Esophagus muscularis mucosa (tissue), 4 donors: ENCODE results near the gene NEB. TPM values are rescaled to one million over a fixed set of nuclear protein-coding genes. Genes with fewer than 3 reads are reported as not detected.

Experiments used
- DNase-seq: peaks from one replicate; pipeline ENCODE4 v3.0.0-alpha.2; 2017; ENCODE audit errors: extremely low spot score
- H3K27ac ChIP-seq, 4 donors: fragments of 200-600 bp; sonication (generic); replicated peaks in 1 of 4; 1 replicate in 3 of 4; 2 replicates in 1 of 4; pipeline ENCODE4 v1.5.1; 2016 to 2019; ENCODE audit warnings: mild to moderate bottlenecking in 1 of 4
- H3K27me3 ChIP-seq, 4 donors: fragments of 200-600 bp; sonication (generic); one replicate each; pipeline versions ENCODE4 v1.5.1 to v1.6.0; 2016 to 2019
- H3K36me3 ChIP-seq, 4 donors: fragments of 200-600 bp; sonication (generic); one replicate each; pipeline ENCODE4 v1.5.1; 2016 to 2019
- H3K4me1 ChIP-seq, 4 donors: fragments of 200-600 bp; sonication (generic); one replicate each; pipeline ENCODE4 v1.5.1; 2016 to 2019
- H3K4me3 ChIP-seq, 4 donors: fragments of 200-600 bp; sonication (generic); 1 replicate in 2 of 4; 2 replicates in 2 of 4; pipeline ENCODE4 v1.5.1; 2016 to 2019; ENCODE audit warnings: mild to moderate bottlenecking in 4 of 4, moderate library complexity in 1 of 4
- H3K9me3 ChIP-seq, 4 donors: fragments of 200-600 bp; sonication (generic); 1 replicate in 3 of 4; 2 replicates in 1 of 4; pipeline ENCODE4 v1.5.1; 2016 to 2019
- EP300 ChIP-seq: sonication (generic); formaldehyde crosslinking; IDR thresholded peaks from one replicate; pipeline ENCODE4 v1.6.1; 2017; ENCODE audit warnings: antibody characterized with exemption
- POLR2A ChIP-seq: fragments of 450-650 bp; IDR thresholded peaks from one replicate; pipeline ENCODE4 v1.6.1; 2017; ENCODE audit warnings: antibody characterized with exemption, moderate library complexity, mild to moderate bottlenecking, low read depth
- POLR2AphosphoS5 ChIP-seq, 2 donors: sonication (generic); formaldehyde crosslinking; IDR thresholded peaks; one replicate each; pipeline ENCODE4 v1.6.1; 2017; ENCODE audit warnings: antibody characterized with exemption in 2 of 2
- WGBS: methylation state at CpG from one replicate; pipeline ENCODE4 v1.1.5; 2018; 5-methylcytosine and 5-hydroxymethylcytosine counted together
- intact Hi-C: fragments of 100-400 bp; cut with DNase I; formaldehyde crosslinking; loops from one replicate; pipeline ENCODE4 v1.15.1; 2023
- total RNA-seq, 4 donors: library from RNA; depleted of rRNA; stranded (reverse); fragments of >200 nt; gene quantifications; one replicate each; pipeline versions ENCODE4 v1.1.0 to v1.2.1, GENCODE V29; 2016
- TF ChIP-seq, protein P1 (sequence below), 3 experiments: fragments of 200-600 bp in 2 of 3; fragments of 450-650 bp in 1 of 3; sonication (generic) in 2 of 3; IDR thresholded peaks; one replicate each; pipeline ENCODE4 v1.5.1; 2017 to 2019; ENCODE audit warnings: antibody characterized with exemption in 3 of 3, mild to moderate bottlenecking in 2 of 3, moderate library complexity in 1 of 3

NEB gene
- total RNA-seq, 4 donors from 2014 or later: 0.23 to 0.84 (median 0.54) TPM

DNA sequence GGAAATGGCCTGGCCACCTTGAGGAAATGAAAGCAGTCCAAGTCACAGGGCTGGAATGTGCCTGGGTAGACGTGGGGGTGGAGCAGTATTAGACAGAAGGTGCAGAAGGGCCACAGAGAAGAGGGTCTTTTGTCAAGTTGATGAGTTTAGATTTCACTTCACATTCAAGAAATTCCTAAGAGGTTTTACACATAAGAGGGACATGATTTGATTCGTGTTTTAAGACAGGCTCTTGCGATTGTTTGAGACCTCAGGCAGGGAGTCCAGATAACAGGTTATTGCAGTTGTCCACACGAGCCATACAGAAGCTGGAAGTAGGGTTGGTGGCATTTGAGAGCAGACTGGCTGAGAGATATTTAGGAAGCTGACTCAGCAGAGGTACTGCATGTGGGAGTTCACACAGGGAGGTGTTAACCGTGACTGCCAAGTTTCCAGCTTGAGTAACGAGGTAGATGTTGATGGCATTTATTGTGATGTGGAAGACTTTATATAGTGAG, 64.6 kb downstream of the NEB start:
- H3K36me3 ChIP-seq: no peaks in the 10 kb centered on the region
- TF ChIP-seq EP300 (no peak), POLR2A (no peak), POLR2AphosphoS5 (IDR thresholded peaks at IDR 0.05) (no peak)
- TF ChIP-seq, protein P1, sequence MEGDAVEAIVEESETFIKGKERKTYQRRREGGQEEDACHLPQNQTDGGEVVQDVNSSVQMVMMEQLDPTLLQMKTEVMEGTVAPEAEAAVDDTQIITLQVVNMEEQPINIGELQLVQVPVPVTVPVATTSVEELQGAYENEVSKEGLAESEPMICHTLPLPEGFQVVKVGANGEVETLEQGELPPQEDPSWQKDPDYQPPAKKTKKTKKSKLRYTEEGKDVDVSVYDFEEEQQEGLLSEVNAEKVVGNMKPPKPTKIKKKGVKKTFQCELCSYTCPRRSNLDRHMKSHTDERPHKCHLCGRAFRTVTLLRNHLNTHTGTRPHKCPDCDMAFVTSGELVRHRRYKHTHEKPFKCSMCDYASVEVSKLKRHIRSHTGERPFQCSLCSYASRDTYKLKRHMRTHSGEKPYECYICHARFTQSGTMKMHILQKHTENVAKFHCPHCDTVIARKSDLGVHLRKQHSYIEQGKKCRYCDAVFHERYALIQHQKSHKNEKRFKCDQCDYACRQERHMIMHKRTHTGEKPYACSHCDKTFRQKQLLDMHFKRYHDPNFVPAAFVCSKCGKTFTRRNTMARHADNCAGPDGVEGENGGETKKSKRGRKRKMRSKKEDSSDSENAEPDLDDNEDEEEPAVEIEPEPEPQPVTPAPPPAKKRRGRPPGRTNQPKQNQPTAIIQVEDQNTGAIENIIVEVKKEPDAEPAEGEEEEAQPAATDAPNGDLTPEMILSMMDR (IDR thresholded peaks at IDR 0.05): no peak
- no peak overlapping the region for H3K27ac ChIP-seq
- peaks cover 0 to 11% (median 2%) of the 10 kb centered on the region in 4 donors for H3K4me1 ChIP-seq
- intact Hi-C loops: no loop called here
- no peak for DNase-seq
- no peaks in the 10 kb centered on the region for H3K9me3 ChIP-seq
- no peak overlapping the region for H3K4me3 ChIP-seq
- no peaks in the 10 kb centered on the region for H3K27me3 ChIP-seq
- 61% methylated on average over 6 of the region's 6 CpGs for WGBS

DNA sequence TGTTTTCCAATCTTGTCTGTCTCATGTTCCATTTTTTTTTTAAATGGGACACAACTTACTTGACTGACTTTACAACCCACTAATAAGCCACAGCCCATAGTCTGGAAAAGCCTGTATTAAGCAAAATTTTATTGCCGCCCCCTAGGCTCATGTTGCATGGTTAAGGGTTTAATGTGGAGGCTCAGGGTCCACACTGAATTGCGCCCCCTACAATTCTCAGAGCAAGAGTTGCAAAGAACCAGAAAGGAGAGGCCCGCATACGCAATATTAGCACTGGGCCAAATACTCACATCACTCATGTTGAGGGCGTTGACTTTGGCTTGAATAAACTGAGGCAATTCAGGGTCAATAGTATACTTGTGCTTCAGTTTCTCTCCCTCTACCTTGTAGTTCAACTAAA, 65.5 kb downstream of the NEB start:
- TF ChIP-seq EP300 (no peak), POLR2AphosphoS5 (IDR thresholded peaks at IDR 0.05) (no peak), POLR2A (no peak)
- TF ChIP-seq, protein P1 (IDR thresholded peaks at IDR 0.05): no peak
- 90% methylated on average over 5 of the region's 5 CpGs for WGBS
- H3K4me1 ChIP-seq: peaks cover 0 to 11% (median 2%) of the 10 kb centered on the region in 4 donors
- no peaks in the 10 kb centered on the region for H3K36me3 ChIP-seq
- no peaks in the 10 kb centered on the region for H3K9me3 ChIP-seq
- no peak overlapping the region for H3K27ac ChIP-seq
- H3K27me3 ChIP-seq: no peaks in the 10 kb centered on the region
- intact Hi-C loops: no loop called here
- H3K4me3 ChIP-seq: no peak overlapping the region
- DNase-seq: no peak

DNA sequence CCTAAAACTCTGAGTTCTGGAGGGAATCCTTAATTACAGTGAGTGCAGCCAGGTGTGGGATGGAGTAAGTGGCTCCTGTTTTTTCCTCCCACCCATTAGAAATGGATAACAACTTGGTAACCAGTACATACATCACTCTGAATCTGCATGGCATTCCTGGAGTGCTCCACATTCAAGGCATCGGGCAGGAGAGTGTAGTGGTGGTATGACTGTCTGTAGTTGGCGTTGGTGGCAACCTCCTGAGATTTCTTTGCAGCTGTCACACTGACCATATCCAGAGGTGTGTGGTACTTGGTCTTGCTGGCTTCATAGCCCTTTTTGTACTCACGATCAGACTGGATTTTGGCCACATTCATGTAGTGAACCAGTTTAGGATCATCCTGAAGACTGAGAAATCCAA, 68.3 kb downstream of the NEB start:
- intact Hi-C loops: no loop called here
- H3K36me3 ChIP-seq: no peaks in the 10 kb centered on the region
- WGBS: 83% methylated on average over 3 of the region's 3 CpGs
- H3K4me3 ChIP-seq: no peak overlapping the region
- no peak for DNase-seq
- no peaks in the 10 kb centered on the region for H3K27me3 ChIP-seq
- no peaks in the 10 kb centered on the region for H3K9me3 ChIP-seq
- peaks cover 0 to 2% (median 1%) of the 10 kb centered on the region in 4 donors for H3K4me1 ChIP-seq
- TF ChIP-seq POLR2A (no peak), EP300 (no peak), POLR2AphosphoS5 (IDR thresholded peaks at IDR 0.05) (no peak)
- TF ChIP-seq, protein P1 (IDR thresholded peaks at IDR 0.05): no peak
- H3K27ac ChIP-seq: no peak overlapping the region

DNA sequence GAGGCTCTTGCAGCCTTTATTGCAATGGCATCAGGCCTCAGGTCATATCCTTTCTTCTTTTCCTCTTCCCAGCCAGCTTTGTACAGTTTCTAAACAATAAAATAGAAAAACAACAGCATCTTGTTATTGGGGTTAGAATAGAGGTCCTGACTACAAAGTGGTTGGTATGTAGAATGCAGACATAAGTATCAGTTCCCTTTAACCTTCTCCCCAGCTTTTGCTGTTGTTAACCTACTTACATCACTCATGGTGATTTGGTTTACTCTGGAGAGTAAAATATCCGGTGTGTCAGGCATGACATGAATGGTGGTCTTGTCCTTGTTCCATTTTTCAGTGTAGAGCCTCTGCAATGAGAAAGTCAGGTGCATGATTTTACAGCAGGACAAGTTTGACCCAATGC, 69.8 kb downstream of the NEB start:
- no peaks in the 10 kb centered on the region for H3K9me3 ChIP-seq
- TF ChIP-seq POLR2A (no peak), POLR2AphosphoS5 (IDR thresholded peaks at IDR 0.05) (no peak), EP300 (no peak)
- TF ChIP-seq, protein P1 (IDR thresholded peaks at IDR 0.05): no peak
- no peak overlapping the region for H3K4me3 ChIP-seq
- WGBS: 82% methylated on average over 1 of the region's 1 CpG
- DNase-seq: no peak
- no peaks in the 10 kb centered on the region for H3K36me3 ChIP-seq
- H3K27me3 ChIP-seq: no peaks in the 10 kb centered on the region
- no peak overlapping the region for H3K27ac ChIP-seq
- no peaks in the 10 kb centered on the region for H3K4me1 ChIP-seq
- intact Hi-C loops: no loop called here

DNA sequence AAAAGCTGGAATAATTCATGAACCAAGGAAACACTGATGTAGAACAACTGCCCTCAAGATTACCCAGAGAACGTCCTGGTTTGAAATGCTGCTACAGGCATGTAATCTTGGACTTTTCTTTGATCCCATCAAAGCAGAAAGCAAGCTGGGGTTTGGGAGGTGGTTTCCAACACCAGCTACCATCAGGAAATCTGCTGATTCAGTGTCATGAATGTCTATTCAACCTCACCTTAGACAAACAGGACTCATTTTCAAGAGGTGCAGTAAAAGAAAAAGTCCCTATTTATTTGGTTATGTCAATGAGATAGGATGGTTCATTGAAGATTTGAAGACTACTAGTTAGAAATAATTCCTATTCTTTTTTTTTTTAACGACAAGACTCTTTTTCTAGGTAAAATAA, 72.7 kb downstream of the NEB start:
- intact Hi-C loops: no loop called here
- TF ChIP-seq EP300 (no peak), POLR2AphosphoS5 (IDR thresholded peaks at IDR 0.05) (no peak), POLR2A (no peak)
- TF ChIP-seq, protein P1 (IDR thresholded peaks at IDR 0.05): no peak
- Histone ChIP-seq H3K27me3 (no peaks in the 10 kb centered on the region), H3K4me3 (no peak overlapping the region), H3K36me3 (no peaks in the 10 kb centered on the region), H3K4me1 (no peaks in the 10 kb centered on the region), H3K9me3 (no peaks in the 10 kb centered on the region), H3K27ac (no peak overlapping the region)
- no peak for DNase-seq
- WGBS: 88% methylated on average over 2 of the region's 2 CpGs
